Liver (tissue), 3 donors: ENCODE results near the gene RNF225.

Experiments used
- CTCF ChIP-seq: fragments of 150-350 bp; IDR thresholded peaks from 2 replicates; pipeline ENCODE4 v1.5.1; 2017; ENCODE audit warnings: improper control_type of control experiment, low read depth, low read length; ENCODE audit not compliant: missing input control
- MAX ChIP-seq: IDR thresholded peaks from 2 replicates; pipeline ENCODE4 v1.6.1; 2016; ENCODE audit warnings: antibody characterized with exemption
- REST ChIP-seq: IDR thresholded peaks from 2 replicates; pipeline ENCODE4 v1.6.1; 2016; ENCODE audit warnings: antibody characterized with exemption, mild to moderate bottlenecking
- TAF1 ChIP-seq: conservative IDR thresholded peaks from 2 replicates; pipeline ENCODE4 v1.6.1; 2016; ENCODE audit warnings: antibody characterized with exemption, mild to moderate bottlenecking
- YY1 ChIP-seq: IDR thresholded peaks from 2 replicates; pipeline ENCODE4 v1.6.1; 2016; ENCODE audit warnings: antibody characterized with exemption, mild to moderate bottlenecking
- ZBTB33 ChIP-seq: IDR thresholded peaks from 2 replicates; pipeline ENCODE4 v1.6.1; 2016; ENCODE audit warnings: antibody characterized with exemption
- donor health status: healthy.
- donor health status: healthy.

- TF ChIP-seq TAF1 (no peak), REST (no peak), YY1 (no peak), CTCF (no peak), MAX (no peak), ZBTB33 (no peak)
Observed at GRCh38 chr19:58428617-58429016, 33.2 kb downstream of the RNF225 start.
